M059J (cell line): ENCODE data around the gene MED25. TPM values are rescaled to one million over a fixed set of nuclear protein-coding genes. Genes with fewer than 3 reads are reported as not detected.

Source experiments
- total RNA-seq: library from RNA; depleted of rRNA; stranded (reverse); fragments of >200 nt; shearing (Covaris generic); gene quantifications from 2 replicates; pipeline ENCODE4 v1.2.3, GENCODE V29; 2014; rRNA removed

The MED25 gene
- total RNA-seq, 1 experiment from 2014 or later: 45.6 TPM

Other genes starting within 250 kb of the MED25 start
- 122 and 129 TPM in 2 replicates for gene NOSIP, start 237.7 kb upstream of the MED25 start, total RNA-seq
- gene PRRG2, start 237.0 kb upstream of the MED25 start, total RNA-seq: 0.17 TPM in 1 of 2 replicates, not detected in the other
- gene PRR12, start 227.1 kb upstream of the MED25 start, total RNA-seq: 1.3 and 4.5 TPM in 2 replicates
- gene RRAS, start 178.1 kb upstream of the MED25 start, total RNA-seq: 28.9 and 43.3 TPM in 2 replicates
- gene SCAF1, start 176.1 kb upstream of the MED25 start, total RNA-seq: 9.9 and 26.5 TPM in 2 replicates
- gene IRF3, start 152.4 kb upstream of the MED25 start, total RNA-seq: 146 and 186 TPM in 2 replicates
- gene BCL2L12, start 152.4 kb upstream of the MED25 start, total RNA-seq: 6.3 and 14.1 TPM in 2 replicates
- 208 and 209 TPM in 2 replicates for gene PRMT1, start 141.0 kb upstream of the MED25 start, total RNA-seq
- 0.20 and 0.34 TPM in 2 replicates for gene ADM5, start 128.7 kb upstream of the MED25 start, total RNA-seq
- 21.1 and 26.7 TPM in 2 replicates for gene CPT1C, start 127.2 kb upstream of the MED25 start, total RNA-seq
- gene TSKS, start 55.0 kb upstream of the MED25 start, total RNA-seq: not detected in 2 replicates
- gene AP2A1, start 51.3 kb upstream of the MED25 start, total RNA-seq: 74.4 and 113 TPM in 2 replicates
- 23.2 and 28.6 TPM in 2 replicates for gene FUZ, start 5.0 kb upstream of the MED25 start, total RNA-seq
- 94.0 and 107 TPM in 2 replicates for gene PTOV1, start 32.9 kb downstream of the MED25 start, total RNA-seq
- gene PNKP, start 49.3 kb downstream of the MED25 start, total RNA-seq: 19.1 and 23.9 TPM in 2 replicates
- 13.6 and 14.8 TPM in 2 replicates for gene AKT1S1, start 59.1 kb downstream of the MED25 start, total RNA-seq
- 8.3 and 12.2 TPM in 2 replicates for gene TBC1D17, start 59.4 kb downstream of the MED25 start, total RNA-seq
- gene IL4I1, start 78.6 kb downstream of the MED25 start, total RNA-seq: 5.9 and 12.5 TPM in 2 replicates
- 18.9 and 20.5 TPM in 2 replicates for gene ATF5, start 110.9 kb downstream of the MED25 start, total RNA-seq
- 70.5 and 96.0 TPM in 2 replicates for gene NUP62, start 111.2 kb downstream of the MED25 start, total RNA-seq
- not detected in 2 replicates for gene SIGLEC11, start 142.9 kb downstream of the MED25 start, total RNA-seq
- gene VRK3, start 207.1 kb downstream of the MED25 start, total RNA-seq: 34.0 and 41.9 TPM in 2 replicates
- 14.7 and 20.4 TPM in 2 replicates for gene ZNF473, start 207.7 kb downstream of the MED25 start, total RNA-seq